DND-41 (cell line): ENCODE data around the gene SCAPER.

Experiments used
- ATAC-seq: fragments of 200-7000 bp; cut with Tn5 transposase; 3 replicates; pipeline ENCODE4 v1.9.1; 2021; ENCODE audit warnings: low read depth; ENCODE audit not compliant: insufficient read depth
- DNase-seq: peaks from one replicate; pipeline ENCODE4 v3.0.0-alpha.2; 2020
- H2AFZ ChIP-seq: 2 replicates; pipeline ENCODE4 v1.6.0; 2012; ENCODE audit warnings: low read depth, low read length
- H3K27ac ChIP-seq: 2 replicates; pipeline ENCODE4 v1.5.1; 2012; ENCODE audit warnings: low read length, inconsistent platforms
- H3K27me3 ChIP-seq: fragments of 200-600 bp; sonication (generic); 2 replicates; pipeline ENCODE4 v1.6.0; 2012; ENCODE audit warnings: low read length, mild to moderate bottlenecking, inconsistent platforms; ENCODE audit not compliant: insufficient read depth, poor library complexity
- H3K36me3 ChIP-seq: 2 replicates; pipeline ENCODE4 v1.5.1; 2012; ENCODE audit warnings: low read length, inconsistent platforms; ENCODE audit not compliant: insufficient read depth
- H3K4me1 ChIP-seq: 2 replicates; pipeline ENCODE4 v1.5.1; 2012; ENCODE audit warnings: mild to moderate bottlenecking, low read length; ENCODE audit not compliant: insufficient read depth
- H3K4me2 ChIP-seq: 2 replicates; pipeline ENCODE4 v1.6.0; 2012; ENCODE audit warnings: mild to moderate bottlenecking, moderate library complexity, low read length, inconsistent platforms; ENCODE audit not compliant: insufficient read depth
- H3K4me3 ChIP-seq, 2 experiments: fragments of 200-600 bp in 1 of 2; shearing (Covaris generic) in 1 of 2; 2 replicates each; pipeline ENCODE4 v1.5.1; 2012 to 2016; ENCODE audit warnings: inconsistent platforms in 2 of 2, low read length in 2 of 2, mild to moderate bottlenecking in 2 of 2, low read depth in 1 of 2, moderate library complexity in 1 of 2
- H3K79me2 ChIP-seq: 2 replicates; pipeline ENCODE4 v1.6.0; 2012; ENCODE audit warnings: low read length, inconsistent platforms; ENCODE audit not compliant: insufficient read depth
- H3K9ac ChIP-seq: 2 replicates; pipeline ENCODE4 v1.6.0; 2012; ENCODE audit warnings: low read depth, mild to moderate bottlenecking, inconsistent platforms, low read length, moderate library complexity
- H3K9me3 ChIP-seq: 2 replicates; pipeline ENCODE4 v1.5.1; 2012; ENCODE audit warnings: low read length, moderate library complexity, mild to moderate bottlenecking, inconsistent platforms; ENCODE audit not compliant: insufficient read depth, severe bottlenecking
- H4K20me1 ChIP-seq: 2 replicates; pipeline ENCODE4 v1.6.0; 2012; ENCODE audit warnings: low read length; ENCODE audit not compliant: insufficient read depth
- EZH2 ChIP-seq: IDR thresholded peaks from 3 replicates; pipeline ENCODE4 v1.6.1; 2012; ENCODE audit warnings: borderline replicate concordance, low read depth, mild to moderate bottlenecking, moderate library complexity, low read length, inconsistent platforms; ENCODE audit not compliant: severe bottlenecking
- TF ChIP-seq, protein P1 (sequence below): IDR thresholded peaks from 2 replicates; pipeline ENCODE4 v1.5.1; 2012; ENCODE audit warnings: borderline replicate concordance, low read length, moderate library complexity, mild to moderate bottlenecking; ENCODE audit not compliant: poor library complexity, severe bottlenecking; ENCODE audit errors: extremely low read depth

SCAPER gene

GRCh38 chr15:76764004-76764403 lies 141.1 kb downstream of the SCAPER start:
- Histone ChIP-seq H3K36me3 (peaks cover 50% of the 10 kb centered on the region), H4K20me1 (no peaks in the 10 kb centered on the region), H3K4me3 (0 out of 4 replicates have a peak overlapping the region, but pooled peaks of 1 of the 2 experiments have one; percentile 12), H3K79me2 (no peaks in the 10 kb centered on the region), H3K9me3 (peaks cover 10% of the 10 kb centered on the region), H2AFZ (no peak overlapping the region), H3K27me3 (no peaks in the 10 kb centered on the region), H3K4me2 (no peak overlapping the region), H3K4me1 (no peaks in the 10 kb centered on the region), H3K27ac (no peak overlapping the region), H3K9ac (no peak overlapping the region)
- no peak for DNase-seq
- no peak for TF ChIP-seq EZH2
- TF ChIP-seq, protein P1, sequence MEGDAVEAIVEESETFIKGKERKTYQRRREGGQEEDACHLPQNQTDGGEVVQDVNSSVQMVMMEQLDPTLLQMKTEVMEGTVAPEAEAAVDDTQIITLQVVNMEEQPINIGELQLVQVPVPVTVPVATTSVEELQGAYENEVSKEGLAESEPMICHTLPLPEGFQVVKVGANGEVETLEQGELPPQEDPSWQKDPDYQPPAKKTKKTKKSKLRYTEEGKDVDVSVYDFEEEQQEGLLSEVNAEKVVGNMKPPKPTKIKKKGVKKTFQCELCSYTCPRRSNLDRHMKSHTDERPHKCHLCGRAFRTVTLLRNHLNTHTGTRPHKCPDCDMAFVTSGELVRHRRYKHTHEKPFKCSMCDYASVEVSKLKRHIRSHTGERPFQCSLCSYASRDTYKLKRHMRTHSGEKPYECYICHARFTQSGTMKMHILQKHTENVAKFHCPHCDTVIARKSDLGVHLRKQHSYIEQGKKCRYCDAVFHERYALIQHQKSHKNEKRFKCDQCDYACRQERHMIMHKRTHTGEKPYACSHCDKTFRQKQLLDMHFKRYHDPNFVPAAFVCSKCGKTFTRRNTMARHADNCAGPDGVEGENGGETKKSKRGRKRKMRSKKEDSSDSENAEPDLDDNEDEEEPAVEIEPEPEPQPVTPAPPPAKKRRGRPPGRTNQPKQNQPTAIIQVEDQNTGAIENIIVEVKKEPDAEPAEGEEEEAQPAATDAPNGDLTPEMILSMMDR: no peak
- no peak for ATAC-seq

DNA sequence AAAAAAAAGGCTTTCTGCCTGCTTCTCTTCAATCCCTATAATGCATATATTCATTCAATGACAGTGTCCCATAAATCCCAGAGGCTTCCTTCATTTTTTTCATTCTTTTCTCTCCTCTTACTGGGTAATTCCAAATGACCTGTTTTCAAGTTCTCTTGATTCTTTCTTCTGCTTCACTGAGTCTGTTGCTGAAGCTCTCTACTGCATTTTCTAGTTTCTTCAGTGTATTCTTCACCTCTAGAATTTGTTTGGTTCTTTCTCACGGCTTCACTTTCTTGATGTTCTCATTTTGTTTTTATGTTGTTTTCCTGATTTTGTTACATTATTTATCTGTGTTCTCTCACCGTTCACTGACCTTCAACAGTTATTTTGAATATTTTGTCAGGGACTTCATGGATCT lies 141.6 kb downstream of the SCAPER start:
- no peaks in the 10 kb centered on the region for H3K79me2 ChIP-seq
- H3K9ac ChIP-seq: no peak overlapping the region
- no peak overlapping the region for H3K4me3 ChIP-seq
- H3K36me3 ChIP-seq: peaks cover 50% of the 10 kb centered on the region
- ATAC-seq (no peak), DNase-seq (no peak)
- H3K27ac ChIP-seq: no peak overlapping the region
- no peaks in the 10 kb centered on the region for H4K20me1 ChIP-seq
- no peak overlapping the region for H2AFZ ChIP-seq
- H3K27me3 ChIP-seq: no peaks in the 10 kb centered on the region
- H3K9me3 ChIP-seq: peaks cover 10% of the 10 kb centered on the region
- TF ChIP-seq EZH2: no peak
- TF ChIP-seq, protein P1: no peak
- H3K4me2 ChIP-seq: no peak overlapping the region
- H3K4me1 ChIP-seq: no peaks in the 10 kb centered on the region

GRCh38 chr15:76756381-76756780 lies 148.8 kb downstream of the SCAPER start:
- no peak for ATAC-seq
- Histone ChIP-seq H3K27me3 (no peaks in the 10 kb centered on the region), H2AFZ (no peak overlapping the region), H3K9ac (no peak overlapping the region), H3K27ac (no peak overlapping the region), H3K36me3 (peaks cover 10% of the 10 kb centered on the region), H4K20me1 (no peaks in the 10 kb centered on the region), H3K4me3 (no peak overlapping the region), H3K4me2 (no peak overlapping the region), H3K4me1 (no peaks in the 10 kb centered on the region), H3K79me2 (no peaks in the 10 kb centered on the region), H3K9me3 (no peaks in the 10 kb centered on the region)
- TF ChIP-seq, protein P1: no peak
- no peak for TF ChIP-seq EZH2
- no peak for DNase-seq

DNA sequence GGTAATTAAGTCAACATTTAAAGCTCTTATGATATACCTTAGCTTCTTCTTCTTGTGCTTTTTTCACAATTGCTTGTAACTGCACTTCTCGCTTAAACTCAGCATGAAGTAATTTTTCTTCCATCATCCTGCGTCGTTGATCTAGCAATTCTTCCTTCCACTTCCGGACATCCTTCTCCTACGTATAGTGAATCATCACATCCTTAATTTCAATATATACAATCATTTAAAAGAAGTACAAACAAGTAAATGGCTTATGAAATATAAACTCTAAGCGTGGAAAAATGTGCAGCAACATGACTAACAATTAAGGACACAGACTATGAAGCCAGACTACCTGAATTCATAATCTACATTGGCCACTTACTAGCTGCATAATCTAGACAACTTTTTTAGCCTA lies 151.4 kb downstream of the SCAPER start:
- no peak for ATAC-seq
- Histone ChIP-seq H3K4me1 (no peaks in the 10 kb centered on the region), H3K4me2 (no peak overlapping the region), H4K20me1 (no peaks in the 10 kb centered on the region), H3K4me3 (no peak overlapping the region), H3K9me3 (no peaks in the 10 kb centered on the region), H2AFZ (no peak overlapping the region), H3K79me2 (no peaks in the 10 kb centered on the region), H3K27me3 (no peaks in the 10 kb centered on the region), H3K9ac (no peak overlapping the region), H3K36me3 (peaks cover 3% of the 10 kb centered on the region; the same call in 1 of the 2 replicates), H3K27ac (no peak overlapping the region)
- no peak for DNase-seq
- TF ChIP-seq, protein P1: no peak
- TF ChIP-seq EZH2: no peak
